Right atrium auricular region (tissue), 2 donors: ENCODE measurements around the gene TLCD3A. TPM values are rescaled to one million over a fixed set of nuclear protein-coding genes. Genes with fewer than 3 reads are reported as not detected.
A peak's percentile ranks its signal among the peaks of the same experiment; 100 is the strongest.

ENCODE experiments used
- DNase-seq: peaks from one replicate; pipeline ENCODE4 v3.0.0-alpha.2; 2019; ENCODE audit warnings: low spot score
- H3K27ac ChIP-seq, 2 donors: fragments of 200-600 bp; sonication (generic); 1 replicate in 1 of 2; 2 replicates in 1 of 2; pipeline ENCODE4 v1.5.1; 2016 to 2019
- H3K27me3 ChIP-seq, 2 donors: fragments of 200-600 bp; sonication (generic); one replicate each; pipeline versions ENCODE4 v1.5.1 to v1.6.0; 2017 to 2019
- H3K36me3 ChIP-seq: fragments of 200-600 bp; sonication (generic); one replicate; pipeline ENCODE4 v1.5.1; 2016
- H3K4me1 ChIP-seq, 2 donors: fragments of 200-600 bp; sonication (generic); one replicate each; pipeline versions ENCODE4 v1.5.1 to v1.6.0; 2017 to 2019
- H3K4me3 ChIP-seq, 2 donors: fragments of 200-600 bp; sonication (generic); 1 replicate in 1 of 2; 2 replicates in 1 of 2; pipeline ENCODE4 v1.5.1; 2017 to 2019; ENCODE audit warnings: mild to moderate bottlenecking in 1 of 2, moderate library complexity in 1 of 2
- H3K9me3 ChIP-seq, 2 donors: fragments of 200-600 bp; sonication (generic); one replicate each; pipeline ENCODE4 v1.5.1; 2019
- CTCF ChIP-seq, 2 donors: fragments of 200-600 bp; sonication (generic); IDR thresholded peaks; one replicate each; pipeline ENCODE4 v1.5.1; 2019; ENCODE audit warnings: antibody characterized with exemption in 2 of 2
- total RNA-seq, 2 donors: library from RNA; depleted of rRNA; stranded (reverse); fragments of >200 nt; gene quantifications; one replicate each; pipeline ENCODE4 v1.1.0, GENCODE V29; 2016

The TLCD3A gene
- 1 to 10 TPM; 1.5 to 4.8 TPM for total RNA-seq

GRCh38 chr17:732067-732901 is at the start of gene TLCD3A:
Gene TLCD3A (plus strand): TSS chr17:732596. CDS start chr17:732648, 52 bp downstream.
- H3K27ac ChIP-seq = peak within 1 kb of the TSS; percentile 76 to 87
- DNase-seq = no peak
- no peak for TF ChIP-seq CTCF (IDR thresholded peaks at IDR 0.05)

DNA sequence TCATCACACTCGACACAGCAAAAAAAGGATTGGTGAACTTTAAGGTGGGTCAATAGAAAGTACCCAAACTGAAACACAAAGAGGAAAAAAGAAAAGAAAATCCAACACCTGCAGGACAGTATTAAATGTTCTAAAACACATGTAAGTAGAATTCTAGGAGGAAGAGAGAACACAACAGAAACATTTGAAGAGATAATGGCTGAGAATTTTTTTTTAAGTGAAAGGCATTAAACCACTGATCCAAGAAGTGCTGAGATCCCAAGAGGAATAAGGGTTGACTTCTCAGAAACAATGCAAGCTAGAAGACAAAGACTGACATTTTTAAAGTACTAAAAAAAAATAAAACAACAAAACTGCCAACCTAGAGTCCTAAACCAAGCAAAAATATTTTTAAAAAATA is 49.4 kb upstream of the TLCD3A start:
- H3K9me3 ChIP-seq = no peaks in the 10 kb centered on the region
- TF ChIP-seq CTCF (IDR thresholded peaks at IDR 0.05) = no peak
- no peak overlapping the region for H3K4me3 ChIP-seq
- H3K36me3 ChIP-seq = peaks cover 8% of the 10 kb centered on the region
- no peaks in the 10 kb centered on the region for H3K27me3 ChIP-seq
- H3K27ac ChIP-seq = no peak overlapping the region
- DNase-seq = no peak
- H3K4me1 ChIP-seq = no peaks in the 10 kb centered on the region

More at GRCh38 chr17:732067-732901, at the start of gene TLCD3A:
- peak within 1 kb of the TSS; percentile 80 to 82 for H3K4me3 ChIP-seq
- peaks cover 0 to 16% of the 10 kb centered on the region in 2 donors for H3K4me1 ChIP-seq
- no peaks in the 10 kb centered on the region for H3K9me3 ChIP-seq
- no peaks in the 10 kb centered on the region for H3K36me3 ChIP-seq
- H3K27me3 ChIP-seq = no peaks in the 10 kb centered on the region

DNA sequence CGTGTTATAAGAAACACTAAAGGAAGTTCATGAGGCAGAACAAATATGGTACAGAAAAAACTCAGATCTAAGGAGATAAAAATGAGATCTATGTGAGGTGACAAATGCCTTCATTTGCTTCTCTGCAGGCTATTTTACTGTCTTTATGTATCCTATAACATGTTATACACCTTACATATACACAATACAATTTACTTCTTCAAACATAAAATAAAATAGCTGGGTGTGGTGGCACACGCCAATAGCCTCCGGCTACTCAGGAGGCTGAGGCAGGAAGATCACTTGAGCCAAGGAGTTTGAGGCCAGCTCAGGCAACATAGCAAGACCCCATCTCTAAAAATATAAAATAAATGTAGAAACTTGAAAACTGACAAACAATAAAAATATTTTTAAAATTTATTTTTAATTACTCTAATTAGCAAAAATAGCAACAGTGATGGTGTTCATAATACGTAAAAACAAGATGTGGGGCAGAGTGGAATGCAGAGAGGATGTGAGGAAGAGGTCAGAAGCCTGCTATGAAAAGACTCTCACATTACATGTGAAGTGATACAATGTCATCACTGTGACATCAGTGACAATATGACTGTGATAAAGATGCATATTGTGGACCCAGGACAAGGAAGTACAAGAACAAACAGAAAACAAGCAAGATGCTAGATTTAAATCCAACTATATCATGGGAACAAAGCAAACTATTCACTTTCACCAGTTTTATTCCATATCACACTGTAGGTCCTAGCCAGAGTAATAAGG is 48.7 kb upstream of the TLCD3A start:
- Histone ChIP-seq H3K36me3 (peaks cover 8% of the 10 kb centered on the region), H3K9me3 (no peaks in the 10 kb centered on the region), H3K4me3 (no peak overlapping the region), H3K4me1 (no peaks in the 10 kb centered on the region), H3K27me3 (no peaks in the 10 kb centered on the region), H3K27ac (no peak overlapping the region)
- DNase-seq = no peak
- no peak for TF ChIP-seq CTCF (IDR thresholded peaks at IDR 0.05)

DNA sequence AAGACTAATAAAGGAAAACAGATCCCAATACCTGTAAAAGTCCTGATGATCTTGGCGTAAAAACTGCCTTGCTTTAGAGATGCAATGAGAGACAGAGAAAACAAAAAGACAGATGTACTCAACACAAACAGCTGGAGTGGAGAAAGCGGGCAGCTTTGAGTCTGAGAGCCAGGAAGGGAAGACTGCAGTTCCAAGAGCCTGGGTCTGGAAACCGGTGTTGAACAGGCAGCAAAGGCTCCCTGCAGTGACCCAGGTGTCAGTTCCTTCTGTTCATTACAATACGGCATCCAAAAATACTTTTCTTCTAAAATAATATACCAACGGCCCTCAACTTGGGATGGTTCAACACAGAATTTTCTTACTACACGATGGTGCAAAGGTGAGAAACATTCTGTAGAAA is 47.4 kb upstream of the TLCD3A start:
- Histone ChIP-seq H3K27ac (no peak overlapping the region), H3K4me1 (no peaks in the 10 kb centered on the region), H3K9me3 (no peaks in the 10 kb centered on the region), H3K36me3 (peaks cover 14% of the 10 kb centered on the region), H3K4me3 (no peak overlapping the region), H3K27me3 (no peaks in the 10 kb centered on the region)
- TF ChIP-seq CTCF (IDR thresholded peaks at IDR 0.05) = no peak
- DNase-seq = no peak

DNA sequence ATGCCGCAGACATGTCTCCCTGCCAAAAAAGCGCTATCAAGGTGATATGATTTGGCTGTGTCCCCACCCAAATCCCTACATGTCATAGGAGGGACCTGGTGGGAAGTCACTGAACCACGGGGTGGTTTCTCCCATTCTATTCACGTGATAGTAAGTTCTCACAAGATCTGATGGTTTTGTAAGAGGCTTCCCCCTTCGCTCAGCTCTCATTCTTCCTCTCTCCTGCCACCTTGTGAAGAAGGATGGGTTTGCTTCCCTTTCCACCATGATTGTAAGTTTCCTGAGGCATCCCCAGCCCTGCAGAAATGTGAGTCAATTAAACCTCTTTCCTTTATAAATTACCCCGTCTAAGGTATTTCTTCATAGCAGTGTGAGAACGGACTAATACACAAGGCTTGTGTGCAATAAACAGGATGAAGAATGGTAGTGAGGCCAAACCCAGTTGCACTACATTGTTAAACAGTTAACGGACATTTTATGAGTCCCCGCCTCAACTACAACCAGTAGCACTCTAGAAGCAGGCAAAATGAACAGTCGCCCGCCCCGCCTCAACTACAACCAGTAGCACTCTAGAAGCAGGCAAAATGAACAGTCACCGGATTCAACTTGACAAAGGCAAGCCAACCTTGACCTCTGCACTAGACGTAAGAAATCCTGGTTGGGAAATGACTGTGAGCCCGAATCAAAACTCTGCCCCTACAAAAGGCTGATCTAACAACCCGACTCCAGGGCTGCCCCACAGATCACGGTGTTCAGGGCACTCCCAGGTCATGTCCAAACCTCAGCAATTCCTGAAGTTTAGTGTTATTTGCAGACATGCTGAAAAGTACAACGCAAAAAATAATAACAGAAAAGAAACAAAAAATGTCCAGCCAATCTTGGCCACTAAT is 44.1 kb upstream of the TLCD3A start:
- Histone ChIP-seq H3K36me3 (peaks cover 22% of the 10 kb centered on the region), H3K4me3 (no peak overlapping the region), H3K9me3 (no peaks in the 10 kb centered on the region), H3K4me1 (no peaks in the 10 kb centered on the region), H3K27ac (no peak overlapping the region), H3K27me3 (no peaks in the 10 kb centered on the region)
- no peak for DNase-seq
- peak in 1 of 2 donors; percentile 51 for TF ChIP-seq CTCF (IDR thresholded peaks at IDR 0.05)
